ENCODE measurements around the gene SLC25A1.

Gene SLC25A1

GRCh38 chr22:19178657-19179496 lies at the start of gene SLC25A1:
Gene SLC25A1, minus strand, starts transcription at chr22:19178736. Its CDS starts 63 bp downstream, at chr22:19178673.
- peak; percentile 60 for DNase-seq

GRCh38 chr22:19228179-19228578 lies 49.6 kb upstream of the SLC25A1 start:
- no peak for DNase-seq

- no peak for DNase-seq
Observed at GRCh38 chr22:19226428-19226827, 47.9 kb upstream of the SLC25A1 start.

GRCh38 chr22:19225560-19225959 lies 47.0 kb upstream of the SLC25A1 start:
- no peak for DNase-seq

GRCh38 chr22:19224985-19225384 lies 46.4 kb upstream of the SLC25A1 start:
- no peak for DNase-seq

- no peak for DNase-seq
Observed at GRCh38 chr22:19224557-19224956, 46.0 kb upstream of the SLC25A1 start.

GRCh38 chr22:19223617-19224016 lies 45.1 kb upstream of the SLC25A1 start:
- no peak for DNase-seq

- DNase-seq = no peak
Observed at GRCh38 chr22:19223110-19223509, 44.6 kb upstream of the SLC25A1 start.

- no peak for DNase-seq
Observed at GRCh38 chr22:19222242-19223005, 43.9 kb upstream of the SLC25A1 start.

- no peak for DNase-seq
Observed at GRCh38 chr22:19220867-19221266, 42.3 kb upstream of the SLC25A1 start.

- DNase-seq = no peak
Observed at GRCh38 chr22:19218541-19219233, 40.2 kb upstream of the SLC25A1 start.

DNA sequence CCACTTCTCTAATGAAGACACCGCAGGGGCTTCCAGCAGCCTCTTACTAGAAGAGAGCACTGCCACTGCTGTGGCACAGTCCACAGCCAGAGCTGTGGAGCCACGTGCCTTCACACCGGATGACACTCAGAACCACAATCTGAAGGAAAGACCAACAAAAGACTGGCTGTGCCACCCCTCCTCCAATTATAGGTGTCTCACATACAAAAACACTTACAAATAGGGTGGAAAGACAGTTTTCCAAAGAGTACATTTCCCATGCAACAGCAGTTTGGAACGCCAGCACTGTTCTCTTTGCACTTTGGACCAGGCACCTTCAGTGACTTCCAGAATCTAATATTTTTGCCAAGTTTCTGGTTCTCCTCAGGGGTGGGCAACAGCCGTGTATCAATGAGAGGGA lies 38.0 kb upstream of the SLC25A1 start:
- DNase-seq = no peak

DNA sequence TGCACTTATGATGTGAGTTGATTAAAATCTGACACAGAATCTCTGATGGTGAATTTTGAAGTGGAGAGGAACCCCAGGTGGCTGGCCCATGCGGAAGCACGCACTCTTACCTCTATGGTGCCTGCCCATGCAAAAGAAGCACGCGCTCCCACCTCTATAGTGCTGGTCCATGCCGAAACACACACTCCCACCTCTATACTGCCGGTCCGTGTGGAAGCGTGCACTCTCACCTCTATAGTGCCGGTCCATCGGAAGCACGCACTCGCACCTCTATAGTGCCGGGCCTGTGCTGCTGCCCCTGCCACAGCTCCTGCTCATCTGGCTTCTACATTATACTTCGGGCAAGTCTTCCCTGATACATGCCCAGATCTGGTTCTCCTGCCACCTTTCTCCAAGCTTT lies 36.8 kb upstream of the SLC25A1 start:
- no peak for DNase-seq

DNA sequence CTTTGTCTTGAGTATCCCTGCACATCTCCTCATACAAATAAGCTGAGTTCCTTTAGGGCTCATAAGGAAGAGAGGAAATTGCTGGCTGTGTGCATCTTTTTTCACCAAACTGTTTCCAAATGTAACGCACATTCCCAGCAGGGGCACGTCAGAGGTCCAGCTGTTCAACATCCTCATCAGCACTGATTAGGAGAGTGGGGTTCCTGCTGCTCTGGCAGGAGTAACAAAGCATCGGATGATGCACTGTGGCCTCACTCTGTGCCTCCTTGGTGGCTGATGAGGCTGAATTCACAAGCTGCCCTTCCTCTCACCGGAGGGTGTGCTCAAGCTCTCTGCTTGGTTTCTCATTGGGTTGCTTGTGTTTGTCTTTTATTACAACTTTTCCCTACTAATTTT lies 35.5 kb upstream of the SLC25A1 start:
- DNase-seq = no peak

GRCh38 chr22:19213442-19214077 lies 35.0 kb upstream of the SLC25A1 start:
- no peak for DNase-seq

- no peak for DNase-seq
Observed at GRCh38 chr22:19213001-19213400, 34.5 kb upstream of the SLC25A1 start.

GRCh38 chr22:19212302-19212870 lies 33.9 kb upstream of the SLC25A1 start:
- no peak for DNase-seq

GRCh38 chr22:19210188-19210587 lies 31.7 kb upstream of the SLC25A1 start:
- DNase-seq = no peak

DNA sequence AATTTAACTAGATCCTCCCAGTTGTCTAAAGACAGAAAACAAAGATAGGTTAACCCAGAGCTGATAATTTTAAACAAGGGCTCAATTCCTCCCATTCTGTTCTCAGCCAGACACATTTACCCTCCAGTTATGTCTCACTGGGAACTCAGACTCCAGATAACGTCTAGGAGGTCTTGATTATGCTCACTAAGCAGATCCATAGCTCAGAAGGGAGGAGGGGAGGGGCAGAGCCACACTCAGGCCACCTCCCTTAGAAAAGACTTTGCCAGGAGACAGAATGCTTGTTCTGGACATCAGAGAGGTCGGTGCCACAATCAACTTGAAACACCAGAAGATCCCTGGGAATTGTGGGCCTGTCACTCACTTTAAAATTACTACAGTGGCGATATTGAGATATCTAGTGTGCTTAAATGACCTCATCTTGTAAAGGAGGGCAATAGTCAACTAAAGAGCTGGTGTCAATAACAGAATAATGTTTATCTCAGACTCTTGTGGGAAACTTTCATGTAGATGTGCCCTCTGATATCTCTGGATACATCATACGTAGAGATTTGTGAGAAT lies 29.8 kb upstream of the SLC25A1 start:
- no peak for DNase-seq

- no peak for DNase-seq
Observed at GRCh38 chr22:19207884-19208283, 29.3 kb upstream of the SLC25A1 start.

DNA sequence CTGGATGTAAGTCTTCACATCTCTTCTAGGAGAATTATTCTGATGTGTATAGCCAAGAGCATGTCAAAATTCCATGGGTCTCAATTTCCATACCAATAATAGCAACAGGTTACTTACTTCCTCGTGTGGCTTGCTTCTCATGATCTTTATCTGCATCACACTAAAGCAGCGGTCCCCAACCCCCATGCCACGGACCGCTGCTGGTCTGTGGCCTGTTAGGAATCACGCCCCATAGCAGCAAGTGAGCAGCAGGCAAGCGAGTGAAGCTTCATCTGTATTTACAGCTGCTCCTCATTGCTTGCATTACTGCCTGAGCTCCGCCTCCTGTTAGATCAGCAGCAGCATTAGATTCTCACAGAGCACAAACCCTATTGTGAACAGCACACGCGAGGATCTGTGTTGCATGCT lies 28.9 kb upstream of the SLC25A1 start:
- no peak for DNase-seq

DNA sequence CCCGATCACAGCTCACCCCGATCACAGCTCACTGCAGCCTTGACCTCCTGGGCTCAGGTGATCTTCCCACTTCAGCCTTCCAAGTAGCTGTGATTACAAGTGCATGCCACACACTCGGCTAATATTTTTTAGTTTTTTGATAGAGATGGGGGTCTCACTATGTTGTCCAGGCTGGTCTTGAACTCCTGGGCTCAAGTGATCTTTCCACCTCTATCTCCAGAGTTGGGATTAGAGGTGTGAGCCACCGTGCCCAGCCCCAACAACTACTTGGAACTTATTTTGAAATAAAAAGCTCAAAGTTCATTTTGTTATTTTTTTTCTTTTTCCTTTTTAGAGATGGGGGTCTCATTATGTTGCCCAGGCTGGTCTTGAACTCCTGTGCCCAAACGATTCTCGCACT lies 27.8 kb upstream of the SLC25A1 start:
- DNase-seq = no peak

All from NCI-H226 (cell line).